GM19193 (cell line): ENCODE measurements around the gene ETV4.

Experiments used
- POLR2A ChIP-seq: IDR thresholded peaks from 4 replicates; pipeline ENCODE4 v1.6.1; 2011; ENCODE audit not compliant: insufficient read depth, insufficient read length; ENCODE audit errors: extremely low read depth

The ETV4 gene

GRCh38 chr17:43559161-43559816 is 13.1 kb upstream of the ETV4 start:
- no peak for TF ChIP-seq POLR2A

DNA sequence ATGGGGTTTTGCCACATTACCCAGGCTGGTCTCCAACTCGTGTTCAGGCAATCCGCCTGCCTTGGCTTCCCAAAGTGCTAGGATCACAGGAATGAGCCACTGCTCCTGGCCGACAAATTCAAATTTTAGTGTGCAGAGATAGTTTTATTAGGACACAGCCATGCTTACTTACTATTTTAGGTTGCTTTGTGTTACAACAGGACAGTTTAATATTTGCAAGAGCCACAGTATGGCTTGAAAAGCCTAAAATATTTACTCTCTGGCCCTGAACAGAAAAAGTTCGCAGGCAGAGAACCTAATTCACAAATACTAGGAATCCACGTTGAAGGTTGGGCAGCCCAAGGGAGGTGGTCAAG is 12.6 kb upstream of the ETV4 start:
- TF ChIP-seq POLR2A, result no peak

- TF ChIP-seq POLR2A, result no peak
Measured at GRCh38 chr17:43556292-43556691, 10.2 kb upstream of the ETV4 start.

GRCh38 chr17:43554857-43555256 is 8.7 kb upstream of the ETV4 start:
- no peak for TF ChIP-seq POLR2A

DNA sequence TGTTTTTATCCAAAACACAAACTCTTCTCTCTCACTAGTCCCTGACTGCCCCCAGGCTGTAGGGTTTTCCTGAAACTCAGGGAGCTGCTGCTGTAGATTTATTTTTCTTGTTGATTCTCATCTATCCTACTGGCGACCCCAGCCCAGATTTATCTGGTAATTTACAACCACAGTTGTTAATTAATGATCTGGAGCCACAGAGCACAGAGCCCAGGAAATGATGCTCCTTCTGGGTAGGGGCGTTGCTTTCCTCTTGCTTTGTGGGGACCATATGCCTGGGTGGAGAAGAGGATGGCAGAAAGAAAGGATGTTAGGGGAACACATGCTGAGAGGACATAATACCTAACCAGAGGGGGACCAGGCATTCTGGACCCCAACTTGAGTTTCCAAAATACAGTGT is 7.4 kb upstream of the ETV4 start:
- no peak for TF ChIP-seq POLR2A

GRCh38 chr17:43552229-43552837 is 6.2 kb upstream of the ETV4 start:
- no peak for TF ChIP-seq POLR2A

DNA sequence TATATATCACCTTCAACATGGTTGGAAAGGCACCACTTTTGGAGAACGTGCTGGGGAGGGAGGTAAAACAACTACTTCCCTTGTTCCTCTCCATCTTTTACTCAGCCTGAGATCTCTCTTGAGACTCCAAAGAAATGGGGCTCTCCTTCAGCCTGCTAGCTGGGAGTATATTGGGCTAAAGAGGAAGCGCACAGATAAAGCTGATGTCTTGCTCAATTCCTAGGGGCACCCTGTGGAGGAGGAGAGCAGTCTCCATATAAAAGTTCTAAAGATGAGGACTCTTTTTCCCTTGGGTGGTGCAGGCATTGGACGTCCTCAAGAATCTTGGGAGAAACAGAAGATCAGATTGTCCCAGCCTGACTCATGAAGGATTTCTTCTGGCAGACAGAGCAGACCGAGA is 4.6 kb upstream of the ETV4 start:
- no peak for TF ChIP-seq POLR2A

- no peak for TF ChIP-seq POLR2A
Measured at GRCh38 chr17:43549496-43549895, 3.4 kb upstream of the ETV4 start.

GRCh38 chr17:43548689-43549379 is 2.7 kb upstream of the ETV4 start:
- no peak for TF ChIP-seq POLR2A

DNA sequence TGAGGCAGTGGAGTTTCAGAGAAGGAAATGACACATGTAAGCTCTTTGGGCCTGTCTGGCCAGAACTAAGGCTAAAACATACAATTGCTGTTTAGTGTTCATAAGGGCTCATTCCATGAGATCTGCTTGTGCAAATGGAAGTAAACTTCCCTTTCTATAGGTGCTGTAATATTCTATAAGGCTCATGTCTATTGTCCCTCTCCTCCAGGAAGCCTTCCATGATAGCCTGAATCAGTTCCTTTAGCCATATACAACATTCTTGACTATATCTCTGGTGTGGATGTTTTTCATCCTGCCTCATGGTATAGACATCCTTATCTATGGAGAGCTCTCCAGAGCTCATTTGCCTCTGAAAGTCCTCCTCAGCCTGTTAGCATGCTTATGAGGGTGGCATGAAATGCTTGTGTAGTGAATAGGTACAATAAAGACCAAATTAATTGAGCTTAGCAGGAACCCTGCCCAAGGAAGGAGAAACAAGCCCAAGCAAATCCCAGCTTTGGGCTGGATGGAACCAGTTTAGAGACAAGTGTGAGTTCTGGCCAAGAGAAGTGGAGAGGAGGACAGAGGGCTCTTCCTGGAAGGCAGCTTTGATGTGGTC is 1.6 kb upstream of the ETV4 start:
- no peak for TF ChIP-seq POLR2A

DNA sequence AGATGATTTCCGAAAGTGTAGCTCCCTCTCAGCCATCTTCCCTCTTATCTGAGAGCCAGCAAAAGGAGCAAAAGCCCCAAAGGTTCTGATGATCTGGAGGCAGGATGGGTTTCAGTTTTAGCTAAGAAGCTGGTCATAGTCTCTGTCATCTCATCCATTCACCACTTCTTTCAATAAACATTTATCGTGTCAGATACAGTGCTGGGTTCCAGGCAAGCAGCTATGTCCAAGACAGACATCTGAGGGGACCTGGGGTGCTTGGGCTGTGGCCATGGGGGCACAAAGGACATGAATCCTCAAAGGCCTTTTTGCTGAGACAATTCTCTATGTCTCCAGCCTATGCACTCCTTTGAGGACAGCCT is 1.0 kb upstream of the ETV4 start:
- TF ChIP-seq POLR2A, result no peak

- TF ChIP-seq POLR2A, result no peak
Measured at GRCh38 chr17:43545383-43545632, 832 bp downstream of the ETV4 start.

- TF ChIP-seq POLR2A, result no peak
Measured at GRCh38 chr17:43543771-43544575, 2.2 kb downstream of the ETV4 start.

GRCh38 chr17:43543300-43543699 is 2.8 kb downstream of the ETV4 start:
- no peak for TF ChIP-seq POLR2A

DNA sequence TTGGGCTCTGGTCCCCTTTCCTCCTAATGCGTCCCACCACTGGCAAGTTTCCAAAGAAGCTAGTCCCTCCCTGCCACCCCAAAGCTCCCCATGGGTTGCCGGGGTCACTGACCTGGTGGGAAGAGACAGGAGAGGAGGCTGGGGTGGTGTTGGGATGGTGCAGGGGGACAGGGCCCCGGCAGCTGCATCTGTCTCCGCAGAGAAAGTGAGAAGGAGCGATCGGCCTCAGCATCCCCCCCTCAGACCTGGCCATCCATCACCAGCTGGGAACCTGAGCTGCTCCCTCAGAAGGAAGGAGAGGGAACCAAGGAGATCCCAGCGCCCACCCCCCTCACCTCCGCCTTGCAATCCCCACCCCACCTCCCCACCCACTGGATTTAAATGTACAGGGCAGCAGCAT is 3.3 kb downstream of the ETV4 start:
- TF ChIP-seq POLR2A, result no peak
